ENCODE data around the gene STYXL2.

Gene STYXL2

DNA sequence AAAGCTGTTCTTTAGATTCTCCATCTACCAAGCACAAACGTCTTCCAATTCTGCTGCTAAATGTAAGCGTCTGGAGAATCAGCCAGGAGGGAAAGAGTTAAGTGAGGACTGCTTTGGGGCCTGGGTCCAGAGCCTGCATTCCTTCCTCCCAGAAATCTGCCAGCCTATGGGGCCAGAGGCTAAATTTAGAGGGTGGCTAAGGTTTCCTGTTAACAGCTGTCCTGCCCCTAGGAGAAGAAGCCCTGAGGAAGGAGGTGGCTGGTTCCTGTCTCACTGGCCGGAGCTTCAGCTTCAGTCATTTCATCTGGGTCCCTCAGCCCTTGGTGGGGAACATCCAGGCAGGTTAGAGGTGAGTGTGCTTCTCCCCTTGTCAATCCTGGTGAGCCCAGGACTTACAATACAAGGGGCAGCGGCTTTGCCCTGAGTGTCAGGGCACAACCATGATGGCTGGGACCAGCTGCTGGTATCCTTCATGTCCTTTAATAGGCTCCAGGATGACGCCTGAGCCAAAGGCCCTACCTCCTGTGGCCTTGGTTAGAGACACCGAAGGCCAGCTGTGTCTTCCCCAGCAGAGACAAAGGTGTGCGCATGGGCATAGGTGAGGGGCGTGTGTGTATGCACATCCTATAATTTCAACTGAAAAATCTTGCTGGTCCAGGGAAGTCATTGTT lies at the start of gene STYXL2:
Gene STYXL2 (plus strand): TSS at position 230 of the 671 bp plus-strand sequence. CDS start 775 bp downstream, outside the sequence.
- DNase-seq, result no peak

DNA sequence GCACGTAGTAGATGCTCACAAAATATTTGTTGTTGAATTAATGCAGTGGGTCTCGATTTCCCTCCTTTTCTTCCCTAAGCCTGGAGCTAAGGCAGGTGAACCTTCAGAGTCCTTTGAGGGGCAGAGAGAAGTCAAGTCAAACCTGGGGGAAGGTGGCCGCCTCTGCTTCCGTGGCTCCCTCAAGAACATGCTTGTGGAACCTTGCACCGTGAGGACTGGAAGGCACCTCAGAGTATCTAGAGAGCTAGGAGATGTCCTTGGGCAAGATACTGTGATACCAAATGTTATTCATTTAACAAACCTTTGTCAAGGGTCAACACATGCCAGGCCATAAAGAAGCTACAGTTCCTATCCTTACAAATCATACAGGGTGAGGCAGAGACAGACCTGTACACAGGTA lies 42.0 kb upstream of the STYXL2 start:
- DNase-seq, result no peak

DNA sequence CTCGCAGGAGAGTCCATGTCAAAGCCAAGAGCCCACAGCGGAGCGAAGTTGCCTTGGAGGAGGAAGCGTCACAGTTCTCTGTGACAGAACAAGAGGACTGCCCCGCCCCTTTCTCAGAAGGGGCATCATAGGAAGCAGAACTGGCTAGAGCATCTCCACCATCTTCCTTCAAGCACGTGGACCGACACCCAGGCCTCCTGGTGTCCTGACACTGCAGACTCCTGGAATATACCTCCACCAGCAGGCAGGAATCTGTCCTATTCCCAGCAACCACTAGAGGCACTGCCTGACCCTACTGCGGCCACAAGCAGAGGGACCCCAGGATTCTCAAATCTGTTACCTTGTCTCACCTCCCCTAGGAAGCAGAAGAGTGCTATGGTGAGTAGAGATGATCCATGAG lies 41.5 kb upstream of the STYXL2 start:
- no peak for DNase-seq

DNA sequence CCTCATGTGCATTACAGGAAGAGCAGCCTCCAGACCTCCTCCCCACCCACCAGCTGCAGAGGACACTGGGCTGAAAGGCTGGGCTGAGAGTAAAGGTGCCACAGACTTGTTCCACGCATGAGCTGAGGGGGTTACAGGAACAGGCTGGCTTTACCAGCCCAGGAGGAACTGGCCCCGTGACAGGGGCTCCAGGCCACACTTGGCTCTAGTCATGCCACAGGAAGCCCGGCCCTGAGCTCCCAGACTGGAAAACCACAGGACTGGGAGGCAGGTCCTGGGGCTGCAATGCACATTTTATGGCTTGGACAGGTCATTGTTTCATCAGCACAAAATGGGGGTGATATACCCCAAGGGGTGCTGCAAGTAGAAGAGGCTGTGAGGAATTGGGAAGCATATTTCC lies 39.3 kb upstream of the STYXL2 start:
- DNase-seq, result no peak

DNA sequence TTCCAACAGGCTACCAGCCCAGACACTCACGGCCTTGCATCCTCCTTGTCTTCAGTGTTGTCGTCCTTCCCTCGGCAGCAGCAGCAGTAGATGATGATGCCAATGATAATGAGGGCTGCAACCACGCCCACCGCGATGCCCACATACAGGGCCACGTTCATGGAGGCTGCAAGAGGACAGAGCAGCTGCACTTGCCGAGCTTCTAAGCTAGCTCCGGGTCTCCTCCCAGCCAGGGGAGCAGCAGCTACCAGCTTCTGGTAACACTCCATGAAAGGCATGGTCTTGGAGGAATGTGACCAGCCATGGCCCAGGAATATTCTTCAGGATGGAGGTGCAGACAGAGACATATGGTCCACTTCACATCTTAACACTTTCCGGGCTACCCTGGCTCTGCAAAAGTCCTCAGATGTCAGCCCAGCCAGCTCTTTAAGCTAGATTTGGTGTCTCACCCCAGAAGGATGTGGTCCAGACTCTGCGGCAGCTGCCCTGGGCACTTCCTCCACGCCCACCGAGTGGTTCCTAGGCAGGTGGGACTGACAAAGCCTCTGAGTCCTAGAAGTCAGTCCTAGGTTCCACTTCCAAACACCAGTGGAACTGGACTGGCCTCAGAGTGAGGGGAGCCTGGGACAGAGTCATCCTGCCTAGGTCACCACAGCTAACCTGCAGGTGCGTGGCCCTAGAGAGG lies 38.8 kb upstream of the STYXL2 start:
- no peak for DNase-seq

DNA sequence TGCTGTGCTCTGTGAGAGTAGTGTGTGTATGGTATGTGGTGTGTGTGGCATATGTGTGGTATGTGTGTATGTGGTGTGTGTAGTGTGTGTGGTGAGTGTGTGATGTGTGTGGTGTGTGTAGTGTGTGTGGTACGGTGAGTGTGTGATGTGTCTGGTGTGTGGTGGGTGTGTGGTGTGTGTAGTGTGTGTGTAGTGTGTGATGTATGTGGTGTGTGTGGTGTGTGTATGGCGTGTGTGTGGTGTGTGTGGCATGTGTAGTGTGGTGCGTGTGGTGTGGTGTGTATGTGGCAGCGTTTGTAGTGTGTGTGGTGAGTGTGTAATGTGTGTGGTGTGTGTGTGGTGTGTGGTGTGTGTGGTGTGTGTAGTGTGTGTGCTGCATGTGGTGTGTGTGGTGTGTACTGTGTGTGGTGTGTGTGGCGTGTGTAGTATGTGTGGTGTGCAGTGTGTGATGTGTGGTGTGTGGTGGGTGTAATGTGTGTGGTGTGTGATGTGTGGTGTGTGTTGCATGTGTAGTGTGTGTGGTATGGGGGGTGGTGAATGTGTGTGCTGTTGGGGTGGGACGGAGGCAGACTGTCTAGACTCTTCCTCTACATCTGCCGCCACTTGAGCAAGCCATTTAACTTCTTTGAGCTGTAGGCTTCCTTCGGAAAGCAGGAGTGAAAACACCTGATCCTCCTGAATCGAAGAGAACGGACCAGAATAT lies 37.2 kb upstream of the STYXL2 start:
- DNase-seq, result no peak

DNA sequence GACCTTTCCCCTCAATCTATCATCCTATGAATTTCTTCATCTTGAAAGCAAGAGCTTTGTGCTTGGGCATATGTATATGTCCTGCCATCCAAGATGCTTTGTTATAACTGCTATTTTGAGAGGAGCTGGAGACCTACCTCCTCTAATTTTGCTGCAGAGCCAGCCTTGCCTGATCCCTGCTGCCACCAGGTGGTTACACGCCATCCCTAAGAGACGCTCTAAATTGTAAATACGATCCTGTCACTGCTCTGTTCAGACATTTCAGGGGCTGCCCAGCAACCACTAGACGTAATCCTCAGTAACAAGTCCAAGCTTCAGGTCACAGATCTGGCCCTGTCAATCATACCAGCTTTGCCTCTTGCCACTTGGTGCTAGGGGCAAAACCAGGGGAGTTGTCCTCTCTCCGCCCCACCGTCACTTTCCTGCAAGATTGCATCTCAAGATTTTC lies 36.6 kb upstream of the STYXL2 start:
- peak; percentile 36 for DNase-seq

DNA sequence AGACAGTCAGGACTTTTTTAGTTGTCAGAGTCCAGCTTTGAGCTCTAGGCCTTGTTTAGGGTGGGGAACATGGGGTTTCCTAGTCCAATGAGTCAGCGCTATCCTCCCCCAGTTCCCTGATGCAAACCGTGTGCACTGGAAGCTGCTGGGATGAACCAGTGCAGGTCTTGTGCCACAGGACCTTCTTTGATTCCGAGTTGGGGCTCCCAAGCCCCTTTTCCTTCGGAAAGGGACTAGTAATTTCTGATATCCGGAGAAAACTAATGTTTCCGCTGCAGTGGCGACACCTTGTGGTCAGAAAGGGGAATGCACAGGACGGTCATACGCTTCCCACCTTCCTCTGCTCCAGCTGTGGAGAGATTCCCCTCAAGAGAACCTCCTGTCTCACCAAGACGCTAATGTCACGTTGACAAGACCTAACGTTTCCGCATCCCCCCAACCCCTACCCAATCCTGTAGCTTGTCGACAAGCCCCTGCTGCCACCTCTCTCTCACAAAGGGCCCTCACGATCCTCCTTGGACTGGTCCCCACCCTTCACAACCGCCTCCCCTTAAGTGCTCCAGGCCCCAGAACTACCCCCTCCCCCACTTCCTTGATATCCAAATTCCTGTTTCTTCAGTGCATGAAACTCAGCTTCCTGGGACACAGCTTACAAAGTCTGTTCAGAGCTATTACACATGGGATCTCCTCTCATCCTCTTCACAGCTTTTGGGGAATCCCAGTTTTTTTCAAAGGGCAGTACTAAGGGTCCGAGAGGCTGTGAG lies 34.6 kb upstream of the STYXL2 start:
- peak; percentile 73 for DNase-seq

DNA sequence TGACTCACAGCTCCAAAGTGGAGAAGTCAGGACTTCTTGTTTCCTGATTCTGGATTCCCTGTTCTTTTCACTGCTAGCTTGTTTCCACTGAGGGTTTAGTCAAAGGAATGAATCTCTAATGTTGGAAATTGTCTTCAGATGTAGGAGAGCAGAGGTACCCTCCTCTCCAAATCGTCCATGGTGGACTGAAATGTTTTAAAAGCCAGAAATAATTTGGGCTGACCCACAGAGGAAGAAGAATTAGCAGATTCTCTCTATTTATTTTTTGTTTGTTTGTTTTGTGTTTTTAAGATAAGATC lies 34.1 kb upstream of the STYXL2 start:
- no peak for DNase-seq

DNA sequence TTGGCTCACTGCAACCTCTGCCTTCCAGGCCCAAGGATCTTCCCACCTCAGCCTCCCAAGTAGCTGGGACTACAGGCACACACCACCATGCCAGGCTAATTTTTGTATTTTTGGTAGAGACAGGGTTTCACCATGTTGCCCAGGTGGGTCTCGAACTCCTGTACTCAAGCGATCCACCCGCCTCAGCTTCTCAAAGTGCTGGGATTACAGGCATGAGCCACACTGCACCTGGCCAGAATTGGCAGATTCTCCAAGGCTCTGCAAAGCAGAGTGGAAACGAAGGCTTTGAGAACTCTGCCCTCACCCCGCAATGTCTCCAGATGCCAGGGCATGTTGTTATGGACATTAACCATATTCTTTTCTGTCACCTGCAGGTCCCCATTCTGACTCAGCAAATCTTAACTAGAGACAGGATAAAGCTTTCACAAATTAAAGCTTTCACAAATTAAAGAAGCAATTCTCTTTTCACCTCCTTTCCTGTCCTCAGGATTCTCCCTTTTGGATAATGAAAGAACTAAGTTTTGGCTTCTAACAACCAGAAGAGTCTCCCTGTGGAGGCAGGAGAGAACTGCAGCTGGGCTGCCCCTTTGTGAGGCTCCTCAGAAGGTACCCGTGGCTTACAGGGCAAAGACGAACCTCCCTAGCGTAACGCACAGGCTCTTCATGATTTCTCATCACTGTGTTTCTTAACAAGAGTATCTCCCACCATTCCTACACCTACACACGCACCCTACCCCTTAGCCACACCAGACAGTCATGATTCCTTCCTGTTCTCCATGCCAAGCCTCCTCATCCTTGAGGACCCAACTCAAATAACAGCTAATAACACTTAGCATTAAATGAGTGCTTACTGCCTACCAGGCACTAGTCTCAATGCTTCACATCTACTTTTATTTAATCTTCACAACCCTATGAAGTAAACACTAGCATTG lies 33.5 kb upstream of the STYXL2 start:
- DNase-seq, result no peak

DNA sequence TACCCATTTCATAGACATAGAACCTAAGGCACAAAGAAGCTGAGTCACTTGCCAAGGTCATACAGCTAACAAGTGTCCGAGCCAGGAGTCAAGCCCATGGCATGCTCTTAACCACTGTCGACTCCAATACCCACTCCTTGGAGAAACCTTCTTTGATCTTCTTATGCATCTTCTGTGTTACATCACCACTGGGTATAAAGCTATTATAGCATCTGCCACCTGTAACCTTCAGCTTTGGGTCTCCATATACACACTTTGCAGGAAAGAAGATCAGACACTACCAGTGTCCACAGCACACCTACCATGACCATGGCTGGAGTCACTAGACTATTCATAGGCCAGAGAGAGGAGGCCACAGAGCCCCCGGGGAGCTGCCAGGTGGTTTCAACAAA lies 32.8 kb upstream of the STYXL2 start:
- no peak for DNase-seq

DNA sequence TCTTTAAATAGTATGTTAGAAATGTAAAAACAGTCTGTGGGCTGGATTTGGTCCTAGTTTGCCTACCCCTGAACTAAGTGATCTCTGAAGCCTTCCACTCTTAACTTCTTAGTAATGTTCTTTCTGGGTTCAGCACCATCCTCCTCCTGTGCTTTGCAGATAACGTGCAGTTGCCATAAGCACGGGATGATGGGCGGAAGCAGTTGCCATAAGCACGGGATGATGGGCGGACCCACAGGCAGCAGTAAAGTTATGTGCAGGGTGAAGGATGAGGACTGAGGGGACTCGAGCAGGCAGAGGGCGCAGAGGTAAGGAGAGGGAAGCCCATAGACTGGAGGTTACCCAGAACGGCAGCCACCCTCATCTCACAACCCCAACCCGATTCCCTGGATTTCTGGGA lies 29.3 kb upstream of the STYXL2 start:
- DNase-seq, result no peak

DNA sequence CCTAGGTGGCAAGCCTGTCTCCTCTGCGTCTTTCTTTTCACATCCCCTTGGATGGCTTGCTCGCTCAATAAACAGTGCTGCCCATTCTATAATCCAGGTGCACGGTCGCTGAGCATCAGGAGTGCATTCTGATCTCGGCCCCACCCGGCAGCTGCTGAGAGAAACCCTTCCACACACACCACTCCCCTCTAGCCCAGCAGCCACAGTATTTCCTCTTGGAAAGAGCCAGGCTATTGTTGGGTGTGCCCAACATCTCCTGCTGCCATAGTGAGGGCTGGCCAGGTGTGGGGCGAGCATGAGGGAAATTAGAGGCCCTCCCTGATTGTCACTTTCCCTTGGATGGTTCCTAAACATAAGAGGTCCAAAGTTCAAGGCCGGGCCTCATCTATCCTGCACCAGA lies 28.4 kb upstream of the STYXL2 start:
- DNase-seq, result no peak

DNA sequence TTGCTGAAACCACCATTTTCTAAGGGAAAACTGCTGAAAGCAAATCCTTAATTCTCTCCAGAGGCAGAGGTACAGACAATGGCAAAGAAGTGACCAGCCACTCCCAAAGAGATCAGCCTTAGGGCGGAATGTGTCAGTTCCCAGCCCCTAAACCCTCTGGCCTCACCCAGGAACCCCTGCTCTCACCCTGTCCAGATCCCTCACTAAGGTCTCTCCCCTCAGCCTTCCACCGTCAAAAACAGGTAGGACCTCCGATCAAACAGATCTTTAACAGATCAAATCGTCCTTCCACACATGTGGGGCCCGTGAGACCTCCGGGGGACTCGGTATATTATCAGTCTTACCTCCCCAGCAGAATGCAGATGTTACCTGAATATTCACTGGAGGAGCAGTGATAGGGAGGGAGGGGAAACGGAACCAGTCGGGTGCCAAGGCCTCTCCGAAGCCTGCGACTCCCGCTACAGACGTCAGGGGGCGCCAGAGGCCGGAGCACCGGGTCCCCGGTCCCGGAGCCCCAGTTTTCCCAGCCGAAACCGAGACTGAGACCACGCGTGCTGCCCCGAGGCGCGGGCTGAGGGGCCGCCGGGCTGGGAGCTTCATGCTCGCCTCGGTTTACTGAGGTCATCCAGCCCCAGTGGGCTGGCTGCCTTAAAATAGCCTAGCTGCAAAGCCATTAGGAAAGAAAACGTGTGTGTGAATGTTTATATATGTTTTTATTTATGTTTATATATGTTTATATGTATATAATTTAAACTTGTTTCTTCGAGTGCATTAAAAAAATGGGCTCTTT lies 27.3 kb upstream of the STYXL2 start:
- peak; percentile 77 for DNase-seq

DNA sequence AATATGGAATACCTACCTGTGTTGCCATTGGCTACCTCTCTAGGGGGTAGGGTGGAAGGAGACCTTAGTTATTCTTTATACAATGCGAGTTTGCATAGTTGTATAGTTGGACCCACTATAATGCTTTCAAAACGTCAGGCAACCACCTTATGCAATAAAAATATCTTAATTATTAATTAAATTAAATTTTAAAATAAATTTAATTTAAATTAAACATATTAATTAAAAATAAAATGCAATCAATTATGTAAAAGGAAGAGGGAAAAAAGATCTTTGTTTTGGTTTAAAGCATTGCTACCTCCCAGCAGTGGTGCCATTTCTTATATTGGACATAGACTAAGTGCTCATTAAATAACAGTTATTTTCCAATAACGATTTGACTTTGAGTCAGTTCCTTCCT lies 26.0 kb upstream of the STYXL2 start:
- DNase-seq, result no peak

DNA sequence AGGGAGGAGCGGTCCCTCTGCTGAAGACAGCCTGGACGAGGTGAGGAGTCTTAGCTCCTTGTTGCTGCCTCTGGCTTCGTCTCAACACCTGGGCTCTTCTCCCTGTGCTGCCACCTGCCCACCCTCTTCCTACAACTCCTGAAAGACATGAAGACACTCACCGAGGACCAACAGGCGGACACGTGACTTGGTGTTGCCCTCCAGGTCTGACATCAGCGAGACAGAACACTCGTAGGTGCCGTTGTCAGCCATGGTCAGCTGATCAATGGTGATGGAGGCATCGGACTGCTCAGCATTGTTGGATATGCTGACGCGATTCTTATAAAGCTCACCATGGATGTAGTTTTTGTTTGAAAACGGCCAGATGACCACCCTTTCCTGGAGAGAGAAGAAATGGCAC lies 25.1 kb upstream of the STYXL2 start:
- no peak for DNase-seq

DNA sequence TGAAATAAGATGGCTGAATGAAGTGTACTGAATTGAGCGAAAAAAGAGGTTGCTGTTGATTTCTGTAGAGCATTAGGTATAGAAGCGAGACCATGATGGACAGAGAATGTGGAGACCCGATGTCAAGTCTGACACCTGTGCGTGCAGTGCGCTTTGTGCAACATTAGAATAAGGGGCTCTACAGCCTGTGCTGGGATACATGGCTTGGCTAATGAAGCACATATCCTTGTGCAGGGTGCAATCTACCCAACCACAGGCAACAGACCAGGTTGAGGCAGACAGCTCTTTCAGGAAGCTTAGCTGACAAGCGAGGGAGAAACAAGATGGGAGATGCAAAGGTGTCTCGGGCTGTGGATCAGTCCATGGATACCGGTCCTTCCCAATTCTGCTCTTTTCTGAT lies 22.6 kb upstream of the STYXL2 start:
- no peak for DNase-seq

DNA sequence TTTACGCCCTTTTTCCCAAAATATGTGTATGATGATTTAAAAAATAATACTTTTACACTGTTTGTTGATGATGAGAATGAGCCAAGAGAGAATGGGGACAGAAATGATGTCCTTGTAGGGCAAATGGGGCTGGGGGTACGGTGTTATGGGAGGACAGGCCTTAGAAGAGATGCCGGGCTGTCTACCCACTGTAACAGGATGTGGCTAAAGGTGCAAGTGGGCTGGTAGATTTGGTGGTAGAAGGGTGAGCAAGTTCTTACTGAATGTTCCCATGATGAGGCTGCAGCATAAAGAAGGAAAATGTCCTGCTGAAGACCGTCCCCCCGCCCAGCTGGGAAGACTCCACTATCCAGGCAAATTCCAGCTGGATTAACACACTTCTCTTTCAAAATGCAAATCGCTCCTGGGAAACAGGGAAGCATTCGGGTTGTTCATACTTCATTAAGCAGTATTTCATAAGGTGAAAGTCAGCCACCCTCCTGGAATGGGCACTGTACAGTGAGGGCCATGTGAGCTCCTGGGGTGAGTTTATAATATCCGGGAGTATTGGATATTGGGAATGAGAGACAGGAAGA lies 17.7 kb upstream of the STYXL2 start:
- no peak for DNase-seq

DNA sequence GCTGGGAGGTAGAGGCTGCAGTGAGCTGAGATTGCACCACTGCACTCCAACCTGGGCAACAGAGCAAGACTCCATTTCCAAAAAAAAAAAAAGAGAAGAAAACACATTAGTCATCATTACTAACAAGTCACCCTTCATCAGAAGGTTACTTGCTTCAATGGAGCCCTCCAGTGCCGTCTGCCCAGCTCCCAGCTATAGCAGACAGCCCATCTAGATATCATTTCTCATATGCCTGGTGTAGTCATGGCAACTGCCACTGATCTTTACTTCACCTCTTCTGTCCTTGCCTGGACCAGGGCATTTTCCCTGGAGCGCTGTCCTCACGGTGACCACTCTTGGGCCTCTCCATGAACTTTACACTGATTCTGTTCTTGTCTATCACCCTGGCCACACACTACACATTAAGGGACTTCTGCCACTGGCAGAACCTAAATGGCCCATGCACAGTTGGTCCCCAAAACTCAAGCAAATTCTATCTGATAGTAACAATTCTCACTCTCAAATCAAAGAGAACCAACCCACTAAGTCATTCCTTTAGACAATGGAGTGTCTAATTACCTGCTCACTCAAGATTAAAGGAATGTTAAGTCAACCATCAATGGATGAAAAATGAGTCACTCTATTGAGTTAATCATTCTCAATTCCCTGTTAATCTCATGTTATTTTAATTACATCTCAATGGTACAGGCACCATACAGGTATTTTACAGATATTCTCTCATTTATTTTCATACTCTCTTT lies 16.6 kb upstream of the STYXL2 start:
- DNase-seq, result no peak

DNA sequence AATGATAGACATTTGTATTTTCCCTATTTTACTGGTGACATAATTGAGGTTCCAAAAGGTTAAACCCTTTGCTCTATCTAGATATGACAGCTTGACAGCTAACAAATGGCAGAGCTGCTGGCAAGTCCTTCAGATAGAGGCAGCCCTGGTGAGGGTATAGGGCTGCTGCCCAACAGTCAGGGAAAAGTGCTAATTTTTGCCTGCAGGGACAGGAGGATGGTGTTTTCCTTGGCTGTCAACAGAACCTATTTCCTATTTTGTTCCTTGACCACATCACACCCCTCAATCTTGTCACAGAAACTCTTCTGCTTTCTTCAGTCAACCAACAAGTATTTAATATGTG lies 16.0 kb upstream of the STYXL2 start:
- DNase-seq, result no peak
